Stomach (tissue), 4 donors: ENCODE data around the gene DNAJC12.

Source experiments
- CTCF ChIP-seq, 7 experiments: fragments of 450-650 bp in 4 of 7; fragments of 200-600 bp in 3 of 7; sonication (generic) in 3 of 7; IDR thresholded peaks; one replicate each; pipeline ENCODE4 v1.5.1; 2016 to 2019; ENCODE audit warnings: antibody characterized with exemption in 7 of 7, control low read depth in 2 of 7, mild to moderate bottlenecking in 1 of 7
- EP300 ChIP-seq: sonication (generic); formaldehyde crosslinking; IDR thresholded peaks from one replicate; pipeline ENCODE4 v1.6.1; 2017; ENCODE audit warnings: antibody characterized with exemption
- POLR2A ChIP-seq, 4 donors: fragments of 450-650 bp; IDR thresholded peaks; one replicate each; pipeline ENCODE4 v1.6.1; 2016; ENCODE audit warnings: antibody characterized with exemption in 4 of 4, control low read depth in 2 of 4, mild to moderate bottlenecking in 1 of 4, moderate library complexity in 1 of 4
- POLR2AphosphoS5 ChIP-seq, 3 donors: sonication (generic); formaldehyde crosslinking; IDR thresholded peaks; one replicate each; pipeline ENCODE4 v1.6.1; 2016; ENCODE audit warnings: antibody characterized with exemption in 3 of 3

DNA sequence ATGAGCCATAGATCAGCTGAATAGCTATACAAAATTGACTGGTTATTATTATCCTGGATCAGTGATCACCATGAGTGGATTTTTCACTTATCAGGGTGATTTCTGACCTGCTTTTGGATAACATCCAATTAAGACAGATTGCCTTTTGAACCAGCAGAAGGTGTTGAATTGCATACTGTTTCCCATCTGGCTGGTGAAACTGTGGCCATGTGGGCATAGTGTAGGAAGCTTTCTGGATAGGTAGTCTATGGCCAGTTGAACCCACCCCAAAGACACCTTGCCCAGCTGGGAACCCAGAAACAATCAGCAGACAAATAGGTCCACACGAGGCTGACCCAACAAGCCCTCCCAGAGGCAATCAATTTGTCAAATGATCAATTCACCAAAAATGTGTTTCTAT, 29.3 kb downstream of the DNAJC12 start:
- TF ChIP-seq CTCF (IDR thresholded peaks at IDR 0.05): no peak
- TF ChIP-seq POLR2AphosphoS5 (IDR thresholded peaks at IDR 0.05): no peak
- TF ChIP-seq POLR2A (IDR thresholded peaks at IDR 0.05): no peak
- TF ChIP-seq EP300: no peak
